Astrocyte (in vitro differentiated cells and primary cell): ENCODE measurements around the gene USP17L27. TPM values are rescaled to one million over a fixed set of nuclear protein-coding genes. Genes with fewer than 3 reads are reported as not detected.
"Not testable (repeated sequence)": the region's sequence is repeated elsewhere in the genome, so short reads cannot be mapped to it uniquely, and the experiment has no call there.

ENCODE experiments used
- DNase-seq: peaks from one replicate; pipeline ENCODE4 v3.0.0-alpha.2; 2010; ENCODE audit warnings: low read depth
- FAIRE-seq: peaks from 2 replicates; lab custom pipeline; 2011; peaks lifted over from hg19 to GRCh38; lab: Jason Lieb, UNC
- H2AFZ ChIP-seq: 2 replicates; pipeline ENCODE4 v1.6.0; 2012; ENCODE audit warnings: low read depth, low read length, inconsistent platforms
- H3K27ac ChIP-seq: 2 replicates; pipeline ENCODE4 v1.5.1; 2011; ENCODE audit warnings: low read depth, low read length, inconsistent platforms
- H3K27me3 ChIP-seq: 2 replicates; pipeline ENCODE4 v1.6.0; 2011; ENCODE audit warnings: low read length, inconsistent platforms; ENCODE audit not compliant: insufficient read depth
- H3K36me3 ChIP-seq: 2 replicates; pipeline ENCODE4 v1.5.1; 2011; ENCODE audit warnings: low read length, inconsistent platforms; ENCODE audit not compliant: insufficient read depth
- H3K4me1 ChIP-seq: 2 replicates; pipeline ENCODE4 v1.5.1; 2011; ENCODE audit warnings: low read length, inconsistent platforms; ENCODE audit not compliant: insufficient read depth
- H3K4me2 ChIP-seq: 2 replicates; pipeline ENCODE4 v1.6.0; 2012; ENCODE audit warnings: low read length, inconsistent platforms
- H3K4me3 ChIP-seq: 2 replicates; pipeline ENCODE4 v1.5.1; 2011; ENCODE audit warnings: low read depth, mild to moderate bottlenecking, low read length, inconsistent platforms; ENCODE audit not compliant: insufficient read depth
- H3K79me2 ChIP-seq: 2 replicates; pipeline ENCODE4 v1.6.0; 2012; ENCODE audit warnings: mild to moderate bottlenecking, low read length, inconsistent platforms; ENCODE audit not compliant: insufficient read depth
- H3K9ac ChIP-seq: 2 replicates; pipeline ENCODE4 v1.6.0; 2012; ENCODE audit warnings: mild to moderate bottlenecking, low read length, inconsistent platforms
- H3K9me3 ChIP-seq: 2 replicates; pipeline ENCODE4 v1.5.1; 2012; ENCODE audit warnings: low read depth, mild to moderate bottlenecking, low read length, inconsistent platforms; ENCODE audit not compliant: insufficient read depth
- H4K20me1 ChIP-seq: 2 replicates; pipeline ENCODE4 v1.6.0; 2012; ENCODE audit warnings: low read length, inconsistent platforms; ENCODE audit not compliant: insufficient read depth
- H3K27ac Mint-ChIP-seq: one replicate; pipeline ENCODE4 v1.8.0; 2021; ENCODE audit warnings: mild to moderate bottlenecking, mixed read lengths; ENCODE audit not compliant: unreplicated experiment
- H3K27me3 Mint-ChIP-seq: one replicate; pipeline ENCODE4 v1.8.0; 2021; ENCODE audit warnings: low read depth, mixed read lengths; ENCODE audit not compliant: unreplicated experiment
- H3K36me3 Mint-ChIP-seq: one replicate; pipeline ENCODE4 v1.8.0; 2021; ENCODE audit warnings: low read depth, mixed read lengths; ENCODE audit not compliant: unreplicated experiment
- H3K4me1 Mint-ChIP-seq: one replicate; pipeline ENCODE4 v1.8.0; 2021; ENCODE audit warnings: low read depth, mixed read lengths; ENCODE audit not compliant: unreplicated experiment
- H3K4me3 Mint-ChIP-seq: one replicate; pipeline ENCODE4 v1.8.0; 2021; ENCODE audit warnings: mild to moderate bottlenecking, moderate library complexity, mixed read lengths; ENCODE audit not compliant: unreplicated experiment
- H3K9me3 Mint-ChIP-seq: one replicate; pipeline ENCODE4 v1.8.0; 2021; ENCODE audit warnings: mild to moderate bottlenecking, mixed read lengths; ENCODE audit not compliant: unreplicated experiment
- CTCF ChIP-seq: IDR thresholded peaks from 2 replicates; pipeline ENCODE4 v1.5.1; 2011; ENCODE audit warnings: low read depth, mild to moderate bottlenecking, inconsistent platforms, low read length, moderate library complexity; ENCODE audit not compliant: insufficient read depth
- EZH2 ChIP-seq: IDR thresholded peaks from 2 replicates; pipeline ENCODE4 v1.6.1; 2012; ENCODE audit warnings: mild to moderate bottlenecking, low read length, inconsistent platforms; ENCODE audit not compliant: insufficient read depth
- total RNA-seq: library from RNA; stranded (reverse); gene quantifications from 2 replicates; pipeline ENCODE4 v1.2.1, GENCODE V29; 2021

USP17L27 gene
- total RNA-seq, 1 donor from 2014 or later = not detected

- no peak for FAIRE-seq
- Mint-ChIP-seq H3K27me3 (peaks cover 5% of the 10 kb centered on the region), H3K27ac (no peak overlapping the region), H3K4me1 (peaks cover 3% of the 10 kb centered on the region), H3K4me3 (no peak overlapping the region), H3K36me3 (no peaks in the 10 kb centered on the region), H3K9me3 (no peaks in the 10 kb centered on the region)
- TF ChIP-seq CTCF (no peak), EZH2 (no peak)
- no peaks in the 10 kb centered on the region for H3K36me3 ChIP-seq
- no peaks in the 10 kb centered on the region for H3K4me1 ChIP-seq
- no peaks in the 10 kb centered on the region for H3K79me2 ChIP-seq
- H3K27ac ChIP-seq = no peak overlapping the region
- H3K4me3 ChIP-seq = no peak overlapping the region
- no peak for DNase-seq
- H3K9ac ChIP-seq = no peak overlapping the region
- no peak overlapping the region for H3K4me2 ChIP-seq
- H3K27me3 ChIP-seq = no peaks in the 10 kb centered on the region
- H3K9me3 ChIP-seq = no peaks in the 10 kb centered on the region
- no peaks in the 10 kb centered on the region for H4K20me1 ChIP-seq
- no peak overlapping the region for H2AFZ ChIP-seq
These were observed 40.2 kb downstream of the USP17L27 start for GRCh38 chr4:9384126-9384525.

GRCh38 chr4:9389001-9389400 is 45.1 kb downstream of the USP17L27 start:
- H3K79me2 ChIP-seq, H3K27me3 ChIP-seq, DNase-seq, H3K36me3 ChIP-seq, H3K4me3 ChIP-seq, H3K4me2 ChIP-seq, H3K4me1 ChIP-seq, H3K4me3 Mint-ChIP-seq, H3K36me3 Mint-ChIP-seq, H3K9me3 ChIP-seq, H3K9ac ChIP-seq, H3K27ac Mint-ChIP-seq, FAIRE-seq, H3K27ac ChIP-seq, H3K4me1 Mint-ChIP-seq, H3K27me3 Mint-ChIP-seq, H3K9me3 Mint-ChIP-seq, H4K20me1 ChIP-seq, H2AFZ ChIP-seq: not testable (repeated sequence)

Other genes starting within 250 kb of the USP17L27 start
- not detected in 2 replicates for gene FAM90A26, start 173.7 kb upstream of the USP17L27 start, total RNA-seq
- gene USP17L10, start 133.5 kb upstream of the USP17L27 start, total RNA-seq = not detected in 2 replicates
- not detected in 2 replicates for gene USP17L11, start 128.7 kb upstream of the USP17L27 start, total RNA-seq
- not detected in 2 replicates for gene USP17L12, start 124.0 kb upstream of the USP17L27 start, total RNA-seq
- gene USP17L13, start 119.3 kb upstream of the USP17L27 start, total RNA-seq = not detected in 2 replicates
- not detected in 2 replicates for gene USP17L15, start 109.8 kb upstream of the USP17L27 start, total RNA-seq
- not detected in 2 replicates for gene USP17L17, start 100.3 kb upstream of the USP17L27 start, total RNA-seq
- not detected in 2 replicates for gene USP17L18, start 95.5 kb upstream of the USP17L27 start, total RNA-seq
- gene USP17L19, start 90.8 kb upstream of the USP17L27 start, total RNA-seq = not detected in 2 replicates
- gene USP17L20, start 86.0 kb upstream of the USP17L27 start, total RNA-seq = not detected in 2 replicates
- not detected in 2 replicates for gene USP17L21, start 81.3 kb upstream of the USP17L27 start, total RNA-seq
- not detected in 2 replicates for gene USP17L22, start 76.5 kb upstream of the USP17L27 start, total RNA-seq
- gene USP17L24, start 19.0 kb upstream of the USP17L27 start, total RNA-seq = not detected in 2 replicates
- gene USP17L25, start 14.2 kb upstream of the USP17L27 start, total RNA-seq = not detected in 2 replicates
- not detected in 2 replicates for gene USP17L26, start 9.5 kb upstream of the USP17L27 start, total RNA-seq
- gene USP17L5, start 4.7 kb upstream of the USP17L27 start, total RNA-seq = not detected in 2 replicates
- gene USP17L28, start 4.7 kb downstream of the USP17L27 start, total RNA-seq = not detected in 2 replicates
- not detected in 2 replicates for gene USP17L29, start 9.5 kb downstream of the USP17L27 start, total RNA-seq
- gene USP17L30, start 19.0 kb downstream of the USP17L27 start, total RNA-seq = not detected in 2 replicates
- not detected in 2 replicates for gene DEFB131A, start 100.3 kb downstream of the USP17L27 start, total RNA-seq